ENCODE data around the gene ZFP1.

ZFP1 gene

GRCh38 chr16:75148311-75149195, at the start of gene ZFP1:
Gene ZFP1 (plus strand): TSS chr16:75148524. CDS start chr16:75152952, 4,428 bp downstream.
- peak; percentile 69 to 96 (median 89) for DNase-seq

GRCh38 chr16:75099075-75099667, 49.2 kb upstream of the ZFP1 start:
- DNase-seq, result no peak

GRCh38 chr16:75099738-75100602, 48.4 kb upstream of the ZFP1 start:
- DNase-seq, result peak in 1 of 51 donors; percentile 24

GRCh38 chr16:75100603-75100990, 47.7 kb upstream of the ZFP1 start:
- DNase-seq, result no peak

- DNase-seq, result no peak
Measured at GRCh38 chr16:75101635-75102034, 46.7 kb upstream of the ZFP1 start.

- DNase-seq, result no peak
Measured at GRCh38 chr16:75102595-75102994, 45.7 kb upstream of the ZFP1 start.

- no peak for DNase-seq
Measured at GRCh38 chr16:75103994-75104393, 44.3 kb upstream of the ZFP1 start.

GRCh38 chr16:75104836-75105235, 43.5 kb upstream of the ZFP1 start:
- DNase-seq, result no peak

- peak in 35 of 51 donors; percentile 10 to 74 (median 41) for DNase-seq
Measured at GRCh38 chr16:75105306-75106061, 42.8 kb upstream of the ZFP1 start.

- DNase-seq, result no peak
Measured at GRCh38 chr16:75106351-75107274, 41.7 kb upstream of the ZFP1 start.

- DNase-seq, result no peak
Measured at GRCh38 chr16:75107505-75107904, 40.8 kb upstream of the ZFP1 start.

GRCh38 chr16:75108792-75109731, 39.3 kb upstream of the ZFP1 start:
- DNase-seq, result peak in 46 of 51 donors; percentile 29 to 92 (median 74)

- peak in 22 of 51 donors; percentile 30 to 63 (median 38) for DNase-seq
Measured at GRCh38 chr16:75109732-75110243, 38.5 kb upstream of the ZFP1 start.

GRCh38 chr16:75110637-75111513, 37.4 kb upstream of the ZFP1 start:
- peak in 50 of 51 donors; percentile 42 to 93 (median 82) for DNase-seq

- DNase-seq, result no peak
Measured at GRCh38 chr16:75111514-75111940, 36.8 kb upstream of the ZFP1 start.

- DNase-seq, result no peak
Measured at GRCh38 chr16:75111961-75112733, 36.2 kb upstream of the ZFP1 start.
